Left ventricle myocardium superior (tissue), 1 donor: Measurements from ENCODE around the gene NCAM2. TPM values are rescaled to one million over a fixed set of nuclear protein-coding genes. Genes with fewer than 3 reads are reported as not detected.

ENCODE experiments used
- ATAC-seq: fragments of 200-7000 bp; cut with Tn5 transposase; one replicate; pipeline ENCODE4 v1.9.1; 2020; ENCODE audit warnings: mild to moderate bottlenecking, moderate library complexity
- DNase-seq: peaks from one replicate; pipeline ENCODE4 v3.0.0-alpha.2; 2020
- intact Hi-C: fragments of 100-400 bp; cut with micrococcal nuclease; formaldehyde crosslinking; loops from one replicate; pipeline ENCODE4 v1.11.0; 2022
- total RNA-seq: library from RNA; stranded (reverse); fragmentation: NEBNext Ultra II Directional; extraction: Animal tissue kit (Norgen Biotek cat#: 25700); gene quantifications from one replicate; pipeline ENCODE4 v1.2.1, GENCODE V29; 2021
- donor health status: DM: no; HTN: yes; CAD: no; lungs with severe emphysema.

The NCAM2 gene
- total RNA-seq, 1 donor from 2014 or later: 4.4 TPM

GRCh38 chr21:21199342-21200102 lies 201.3 kb downstream of the NCAM2 start:
- intact Hi-C loops: no loop called here
- ATAC-seq (no peak), DNase-seq (no peak)

DNA sequence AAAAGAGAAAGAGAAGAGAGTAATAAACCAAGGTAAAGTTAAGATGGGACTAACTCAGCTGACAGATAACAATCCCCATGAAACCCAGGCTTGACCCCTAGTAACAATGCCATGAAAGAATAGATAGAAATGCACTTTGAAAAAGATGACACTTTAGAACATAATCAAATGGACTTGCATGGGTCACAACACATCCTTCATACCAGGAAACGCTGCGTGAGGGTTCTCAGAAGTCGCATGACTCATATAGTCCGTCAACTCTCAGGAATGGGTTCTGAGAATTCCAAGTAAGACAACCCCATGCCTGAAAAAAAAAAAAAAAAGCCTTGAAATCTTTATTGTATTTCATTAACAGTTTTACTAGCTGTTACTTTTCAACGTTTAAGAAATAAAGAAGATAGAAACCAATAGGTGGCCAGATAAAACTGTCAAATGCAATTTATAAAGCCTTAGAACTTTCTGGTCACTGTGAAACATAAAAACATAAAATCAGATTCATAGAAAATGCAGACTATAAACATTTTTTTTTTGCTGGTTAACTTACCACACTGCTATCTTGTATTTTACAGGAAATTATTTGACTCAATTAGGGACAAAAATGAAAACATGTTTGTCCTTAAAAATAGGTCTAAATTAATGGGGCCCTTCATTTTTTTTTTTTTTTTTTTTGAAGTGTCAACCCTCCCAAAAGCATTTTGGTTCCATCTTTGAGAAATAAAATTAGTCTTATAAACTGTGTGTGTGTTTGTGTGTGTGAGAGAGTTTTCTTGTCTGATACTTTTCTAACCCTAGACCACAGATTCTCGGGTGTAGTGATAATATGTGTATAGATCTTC lies 202.1 kb downstream of the NCAM2 start:
- peak; percentile 97 for ATAC-seq
- intact Hi-C loops: no loop called here
- DNase-seq: peak; percentile 26

DNA sequence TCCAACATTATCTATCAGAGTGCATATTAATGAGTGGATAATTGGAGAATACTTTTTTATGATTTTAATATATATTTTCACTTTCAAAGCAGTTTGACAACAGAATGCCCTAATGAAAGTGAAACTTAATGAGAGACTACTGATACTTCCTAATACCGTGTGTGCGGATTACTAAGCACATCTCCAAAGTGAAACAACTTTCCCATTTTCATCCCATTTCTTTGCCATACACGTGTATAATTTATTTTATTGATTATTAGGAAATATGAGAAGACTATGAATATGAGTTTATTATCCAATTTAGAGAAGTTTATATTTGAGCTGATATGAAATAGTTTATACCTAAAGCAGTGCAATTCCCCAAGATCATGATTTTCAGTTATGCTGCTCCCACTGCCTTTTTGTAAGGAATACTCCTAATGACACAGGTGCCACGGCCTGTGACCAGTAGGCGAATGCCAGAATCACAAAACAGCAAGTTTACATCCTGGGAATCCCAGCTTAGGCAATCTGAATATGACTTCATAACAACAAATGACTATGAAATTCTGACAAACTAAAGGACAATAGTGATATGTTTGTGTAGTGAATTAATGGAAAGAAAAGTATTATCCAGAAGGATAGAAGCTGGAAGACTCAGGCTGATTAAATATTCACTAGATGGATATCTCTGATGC lies 202.9 kb downstream of the NCAM2 start:
- no peak for DNase-seq
- intact Hi-C loops: no loop called here
- ATAC-seq: peak; percentile 70

GRCh38 chr21:21203822-21204339 lies 205.7 kb downstream of the NCAM2 start:
- ATAC-seq: no peak
- intact Hi-C loops: no loop called here
- DNase-seq: no peak

DNA sequence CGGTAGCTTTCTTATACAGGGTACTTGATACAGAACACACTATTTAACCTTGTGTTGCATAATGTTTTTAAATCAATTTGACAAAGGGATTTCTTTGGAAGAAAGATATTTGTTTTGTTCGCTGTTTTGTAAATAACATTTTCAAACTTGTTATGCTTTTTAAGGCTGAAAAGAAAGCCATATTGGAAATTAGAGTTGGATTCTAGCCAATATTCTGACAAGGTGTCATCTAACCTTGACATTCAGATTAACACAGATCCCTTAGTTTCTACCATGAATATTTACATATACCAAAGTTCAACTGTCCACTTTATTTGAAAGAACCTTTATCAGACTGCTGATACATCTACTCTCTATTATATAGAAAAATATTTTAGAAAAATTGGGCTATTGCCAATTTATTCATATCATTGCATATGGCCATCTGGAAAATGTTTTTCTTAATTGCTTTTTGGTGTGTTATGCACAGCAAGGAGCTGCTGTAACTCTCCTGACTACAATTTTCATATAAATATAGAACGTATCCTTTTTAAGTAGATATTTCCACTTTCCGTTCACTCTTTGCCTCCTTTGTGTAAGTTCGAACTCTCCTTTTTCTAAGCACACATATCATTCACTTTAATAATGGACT lies 206.3 kb downstream of the NCAM2 start:
- DNase-seq (no peak), ATAC-seq (no peak)
- intact Hi-C loops: no loop called here

DNA sequence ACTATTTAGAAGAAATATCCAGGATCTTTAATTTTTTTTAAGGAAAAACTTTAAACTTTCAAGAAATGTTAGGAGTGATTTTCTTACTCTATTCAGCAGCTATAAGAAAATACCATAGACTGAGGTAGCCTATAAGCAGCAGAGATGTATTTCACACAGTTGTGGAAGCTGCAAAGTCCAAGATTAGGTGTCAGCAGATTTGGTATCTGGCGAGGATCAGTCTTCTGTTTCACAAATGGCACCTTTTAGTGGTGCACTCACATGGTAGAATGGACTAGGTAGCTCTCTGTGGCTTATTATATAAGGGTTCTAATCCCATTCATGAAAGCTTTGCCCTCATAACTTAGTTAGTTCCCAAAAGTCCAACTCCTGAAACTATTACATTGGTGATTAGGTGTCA lies 207.4 kb downstream of the NCAM2 start:
- DNase-seq (no peak), ATAC-seq (no peak)

DNA sequence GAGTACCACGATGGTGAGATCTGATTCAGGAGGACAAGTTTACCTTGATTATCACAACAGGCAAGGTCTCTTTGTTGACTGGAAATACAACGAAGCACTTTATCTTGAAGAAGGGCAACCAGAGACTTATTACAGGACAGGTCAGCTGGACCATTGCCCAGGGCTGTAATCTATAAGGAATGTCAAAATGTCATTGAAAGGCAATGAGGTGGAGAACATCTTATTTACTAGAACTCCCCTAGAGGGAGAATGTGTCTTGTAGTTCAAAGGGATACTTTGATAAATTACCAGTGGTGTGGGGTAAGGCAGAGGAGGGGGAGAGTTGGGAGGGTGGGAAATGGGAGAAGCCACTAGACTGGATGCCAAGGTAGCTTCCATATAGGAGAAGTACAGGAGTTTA lies 212.3 kb downstream of the NCAM2 start:
- intact Hi-C loops: no loop called here
- ATAC-seq (no peak), DNase-seq (no peak)

More for the DNA sequence above, 207.4 kb downstream of the NCAM2 start:
- intact Hi-C loops: no loop called here

GRCh38 chr21:21213297-21213696 lies 215.1 kb downstream of the NCAM2 start:
- intact Hi-C loops: no loop called here
- ATAC-seq (no peak), DNase-seq (no peak)

GRCh38 chr21:21216047-21216446 lies 217.8 kb downstream of the NCAM2 start:
- intact Hi-C loops: no loop called here
- ATAC-seq: no peak
- no peak for DNase-seq

- ATAC-seq: no peak
- DNase-seq: no peak
- intact Hi-C loops: no loop called here
Observed at GRCh38 chr21:21226472-21226871, 228.3 kb downstream of the NCAM2 start.

DNA sequence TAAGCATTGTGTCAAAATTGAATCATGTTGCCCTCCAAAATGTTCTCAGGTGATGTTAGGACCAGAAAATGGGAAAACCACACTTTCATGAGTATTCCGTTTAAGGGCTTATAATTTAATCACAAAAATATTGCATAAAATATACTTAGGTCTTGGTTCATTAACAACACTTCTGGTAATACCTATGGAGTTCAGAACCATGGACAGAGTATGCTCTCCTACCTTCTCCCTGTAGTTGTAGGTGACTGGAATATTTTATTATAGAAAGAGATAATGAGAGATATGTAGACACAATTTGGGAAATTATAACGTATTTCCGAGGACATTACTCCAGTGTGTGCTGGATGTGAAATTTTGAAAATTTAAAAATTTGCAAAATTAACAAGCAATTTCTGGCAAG lies 232.5 kb downstream of the NCAM2 start:
- DNase-seq (no peak), ATAC-seq (no peak)
- intact Hi-C loops: no loop called here

DNA sequence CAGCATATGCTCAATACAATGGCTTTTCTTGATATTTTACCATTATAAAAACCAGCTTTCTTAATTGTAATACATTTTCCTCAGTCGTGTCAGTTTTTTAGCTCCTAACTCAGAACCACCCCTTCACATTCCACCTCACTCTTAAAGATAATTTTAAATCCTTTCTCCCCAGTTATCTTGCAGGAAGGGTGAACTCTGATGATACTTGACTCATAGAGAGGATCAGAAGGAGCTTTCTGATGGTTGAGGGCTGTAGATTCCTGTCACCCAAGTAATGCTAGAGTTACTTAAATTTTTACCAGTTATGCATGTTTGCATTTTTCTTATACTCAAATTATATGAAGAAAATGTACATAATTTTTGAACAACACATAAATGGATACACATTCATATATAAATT lies 233.7 kb downstream of the NCAM2 start:
- no peak for DNase-seq
- no peak for ATAC-seq
- intact Hi-C loops: no loop called here

DNA sequence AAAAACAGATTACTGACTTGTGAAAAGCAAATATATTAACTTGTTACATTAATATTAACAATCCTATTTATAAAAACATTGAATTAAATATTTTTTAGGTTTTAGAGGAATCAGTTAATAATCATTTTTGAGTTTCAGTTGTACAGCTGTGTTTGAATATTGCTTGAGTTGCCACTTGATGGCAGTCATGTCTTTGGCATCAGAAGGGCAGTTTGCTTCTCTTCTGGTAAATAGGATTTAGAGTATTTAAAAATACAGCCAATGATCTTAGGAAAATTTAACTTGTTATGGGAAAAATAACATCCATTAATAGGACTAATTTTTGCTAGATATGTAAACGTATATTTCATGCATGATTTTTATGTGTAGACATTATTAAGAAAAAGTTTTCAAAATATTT lies 234.1 kb downstream of the NCAM2 start:
- DNase-seq (no peak), ATAC-seq (no peak)
- intact Hi-C loops: no loop called here

DNA sequence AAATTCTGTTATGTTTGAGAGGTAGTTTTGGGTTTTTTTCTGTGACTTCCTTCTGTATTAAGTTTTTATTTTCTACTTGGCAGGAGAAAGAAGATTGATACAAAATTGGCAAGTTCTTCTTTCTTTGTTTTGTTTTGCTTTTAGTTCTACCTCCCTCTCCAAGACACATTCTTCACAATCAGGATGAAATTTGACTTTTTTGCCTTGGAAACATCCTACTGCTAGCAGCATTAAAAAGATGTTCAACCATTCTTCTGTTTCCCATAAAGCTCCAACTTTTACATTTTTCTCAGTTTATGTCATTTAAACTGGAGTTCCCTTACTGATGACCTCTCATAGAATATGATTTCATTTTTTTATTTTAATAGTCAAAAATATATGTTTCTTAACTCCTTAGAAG lies 234.8 kb downstream of the NCAM2 start:
- ATAC-seq: no peak
- intact Hi-C loops: no loop called here
- DNase-seq: no peak

GRCh38 chr21:21236996-21237395 lies 238.8 kb downstream of the NCAM2 start:
- no peak for ATAC-seq
- intact Hi-C loops: no loop called here
- DNase-seq: no peak

DNA sequence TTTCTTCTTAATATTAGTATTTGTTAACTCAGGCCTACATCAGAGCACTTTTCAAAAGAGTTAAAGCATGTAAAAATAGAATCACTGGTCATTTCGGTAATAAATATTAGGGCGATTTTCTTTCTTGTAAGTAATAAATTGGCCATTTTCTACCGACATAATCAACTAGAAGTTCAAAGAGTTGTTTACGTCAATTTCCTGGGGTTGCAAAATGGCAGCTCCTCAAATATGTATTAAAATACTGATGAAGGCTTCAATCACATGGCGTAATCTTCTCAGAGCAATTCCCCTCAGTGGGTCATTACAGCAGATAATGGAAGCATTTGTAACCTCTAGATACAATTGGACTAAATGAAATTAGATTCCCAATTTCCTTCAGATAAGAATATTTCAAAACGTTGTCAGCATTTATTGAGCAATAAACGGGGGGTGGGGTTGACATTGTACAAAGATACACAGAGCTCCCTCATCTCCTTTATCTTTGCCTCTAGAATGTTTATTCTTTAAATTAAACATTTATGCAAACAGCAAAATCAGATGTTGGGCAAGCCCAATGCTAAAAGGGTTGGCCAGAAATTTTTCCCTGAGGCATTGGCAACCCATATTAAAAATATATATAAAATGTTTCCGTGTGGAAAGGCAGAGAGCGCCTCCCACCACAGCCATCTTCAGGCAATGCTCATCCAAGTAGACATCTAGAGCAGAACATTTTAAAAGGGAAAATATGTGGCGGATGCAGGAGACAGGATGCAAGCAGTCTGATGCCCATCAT lies 240.6 kb downstream of the NCAM2 start:
- no peak for DNase-seq
- intact Hi-C loops: no loop called here
- no peak for ATAC-seq

- intact Hi-C loops: no loop called here
- DNase-seq: no peak
- ATAC-seq: no peak
Observed at GRCh38 chr21:21241391-21241790, 243.2 kb downstream of the NCAM2 start.

DNA sequence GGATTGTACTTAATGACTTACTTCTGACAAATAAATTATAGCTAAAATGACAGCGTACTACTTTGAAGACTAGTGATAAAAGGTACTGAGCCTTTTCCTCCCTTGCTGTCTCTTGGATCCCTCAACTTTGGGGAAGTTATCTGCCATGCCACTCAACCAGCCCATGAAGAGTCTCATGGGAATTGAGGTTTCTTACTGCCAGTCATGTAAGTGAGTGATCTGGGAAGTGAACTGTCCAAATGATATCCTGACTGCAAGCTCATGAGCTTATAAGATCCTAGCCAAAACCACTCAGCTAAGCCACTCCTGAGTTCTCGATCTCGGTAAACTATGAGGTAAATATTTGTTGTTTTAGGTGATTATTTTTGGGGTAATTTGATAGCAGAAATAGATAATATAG lies 247.8 kb downstream of the NCAM2 start:
- DNase-seq (no peak), ATAC-seq (no peak)
- intact Hi-C loops: no loop called here

DNA sequence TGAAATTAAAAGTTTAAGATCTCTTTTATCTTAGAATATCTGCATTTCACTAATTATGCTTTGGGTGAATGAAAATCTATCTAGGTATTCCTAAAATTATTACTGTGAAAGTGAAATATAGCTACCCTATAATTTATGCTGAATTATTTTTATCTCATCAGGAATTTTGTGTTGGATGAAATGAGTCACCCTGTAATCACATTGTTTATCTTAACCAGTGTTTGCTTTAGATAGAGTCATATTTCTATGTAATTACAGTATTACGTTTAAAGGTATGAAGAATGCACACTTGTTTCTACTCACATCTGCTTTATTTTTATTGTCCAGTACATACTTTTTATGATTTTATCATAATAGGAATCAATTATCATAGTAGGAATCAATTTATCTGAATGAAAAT lies 249.2 kb downstream of the NCAM2 start:
- no peak for ATAC-seq

More for the DNA sequence above, 249.2 kb downstream of the NCAM2 start:
- intact Hi-C loops: no loop called here
- DNase-seq: no peak
